GM12865 (cell line): ENCODE data around the gene STAG2.
"Not testable (repeated sequence)": the region's sequence is repeated elsewhere in the genome, so short reads cannot be mapped to it uniquely, and the experiment has no call there.

Experiments
- DNase-seq: peaks from one replicate; pipeline ENCODE4 v3.0.0; 2010; ENCODE audit warnings: low read depth
- H3K4me3 ChIP-seq: 2 replicates; pipeline ENCODE4 v1.5.1; 2011; ENCODE audit warnings: mild to moderate bottlenecking, low read depth, low read length, control low read depth
- TF ChIP-seq, protein P1 (sequence below): IDR thresholded peaks from 2 replicates; pipeline ENCODE4 v1.5.1; 2011; ENCODE audit warnings: low read length, control low read depth, low read depth, inconsistent platforms; ENCODE audit not compliant: insufficient read depth; ENCODE audit errors: missing control alignments

STAG2 gene

DNA sequence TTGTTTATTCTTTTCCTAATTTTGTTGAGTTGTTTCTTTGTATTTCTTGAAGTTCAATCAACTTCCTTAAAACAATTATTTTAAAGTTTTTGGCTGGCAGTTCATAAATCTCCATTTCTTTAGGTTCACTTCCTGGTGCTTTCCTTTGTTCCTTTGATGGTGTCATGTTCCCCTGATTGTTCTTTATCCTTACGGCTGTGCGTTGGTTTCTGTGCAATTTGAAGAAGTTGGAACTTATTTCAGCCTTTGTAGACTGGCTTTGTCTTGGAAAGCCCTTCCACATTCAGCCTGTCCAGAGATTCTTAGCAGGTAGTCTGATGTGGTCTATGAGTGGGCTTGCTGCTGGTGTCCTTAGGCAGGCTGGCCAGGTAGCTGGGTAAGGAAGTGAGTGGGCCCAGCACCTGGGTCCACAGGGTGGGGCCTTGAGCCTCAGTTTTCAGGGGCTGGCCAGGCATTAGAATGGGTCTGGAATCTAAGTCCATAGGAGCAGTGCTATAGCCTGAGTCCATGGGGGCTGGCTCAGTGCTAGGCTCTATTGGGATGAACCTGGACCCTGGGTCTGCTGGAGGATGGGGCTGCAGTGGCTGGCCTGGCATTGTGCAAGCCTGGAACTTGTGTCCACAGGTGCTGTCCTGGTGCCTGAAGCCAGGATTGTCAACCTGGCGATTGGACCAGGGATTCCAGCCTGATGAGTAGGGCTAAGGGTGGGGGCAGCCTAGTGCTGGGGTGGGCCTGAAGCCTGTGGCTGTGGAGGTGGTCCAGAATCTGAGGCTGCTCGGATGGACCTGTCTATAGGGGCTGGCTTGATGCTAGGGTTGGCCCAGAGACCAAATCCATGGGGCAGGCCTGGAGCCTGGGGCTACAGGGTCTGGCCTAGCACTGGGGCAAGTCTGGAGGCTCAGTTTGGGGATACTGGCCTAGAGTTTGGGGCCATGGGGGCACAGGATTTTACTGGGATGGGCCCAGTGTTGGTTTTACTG is 152.4 kb downstream of the STAG2 start:
- TF ChIP-seq, protein P1, sequence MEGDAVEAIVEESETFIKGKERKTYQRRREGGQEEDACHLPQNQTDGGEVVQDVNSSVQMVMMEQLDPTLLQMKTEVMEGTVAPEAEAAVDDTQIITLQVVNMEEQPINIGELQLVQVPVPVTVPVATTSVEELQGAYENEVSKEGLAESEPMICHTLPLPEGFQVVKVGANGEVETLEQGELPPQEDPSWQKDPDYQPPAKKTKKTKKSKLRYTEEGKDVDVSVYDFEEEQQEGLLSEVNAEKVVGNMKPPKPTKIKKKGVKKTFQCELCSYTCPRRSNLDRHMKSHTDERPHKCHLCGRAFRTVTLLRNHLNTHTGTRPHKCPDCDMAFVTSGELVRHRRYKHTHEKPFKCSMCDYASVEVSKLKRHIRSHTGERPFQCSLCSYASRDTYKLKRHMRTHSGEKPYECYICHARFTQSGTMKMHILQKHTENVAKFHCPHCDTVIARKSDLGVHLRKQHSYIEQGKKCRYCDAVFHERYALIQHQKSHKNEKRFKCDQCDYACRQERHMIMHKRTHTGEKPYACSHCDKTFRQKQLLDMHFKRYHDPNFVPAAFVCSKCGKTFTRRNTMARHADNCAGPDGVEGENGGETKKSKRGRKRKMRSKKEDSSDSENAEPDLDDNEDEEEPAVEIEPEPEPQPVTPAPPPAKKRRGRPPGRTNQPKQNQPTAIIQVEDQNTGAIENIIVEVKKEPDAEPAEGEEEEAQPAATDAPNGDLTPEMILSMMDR = no peak
- H3K4me3 ChIP-seq = no peak overlapping the region
- no peak for DNase-seq

DNA sequence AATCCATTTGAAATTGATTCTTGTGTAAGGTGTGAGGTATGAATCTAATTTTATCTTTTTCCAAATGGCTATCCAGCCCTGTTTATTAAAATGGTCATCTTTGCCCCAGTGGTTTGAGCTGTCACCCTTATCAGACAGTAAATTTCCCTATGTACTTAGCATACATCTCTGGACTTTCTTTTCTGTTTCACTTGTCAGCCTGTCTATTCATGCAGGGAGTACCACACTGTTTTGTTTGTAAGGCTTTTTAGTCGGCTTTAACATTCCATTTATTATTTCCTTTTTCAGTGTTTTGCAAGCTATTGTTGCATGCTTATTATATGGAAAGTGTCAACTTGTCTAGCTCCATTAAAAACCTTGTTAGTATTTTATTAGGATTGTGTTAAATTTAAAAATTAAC is 155.8 kb downstream of the STAG2 start:
- H3K4me3 ChIP-seq = no peak overlapping the region
- TF ChIP-seq, protein P1 = no peak
- no peak for DNase-seq

- H3K4me3 ChIP-seq = no peak overlapping the region
- TF ChIP-seq, protein P1 = no peak
- DNase-seq = no peak
Observed at GRCh38 chrX:124125471-124125870, 164.0 kb downstream of the STAG2 start.

- no peak overlapping the region for H3K4me3 ChIP-seq
- DNase-seq = peak; percentile 1
- TF ChIP-seq, protein P1 = no peak
Observed at GRCh38 chrX:124127496-124127895, 166.0 kb downstream of the STAG2 start.

DNA sequence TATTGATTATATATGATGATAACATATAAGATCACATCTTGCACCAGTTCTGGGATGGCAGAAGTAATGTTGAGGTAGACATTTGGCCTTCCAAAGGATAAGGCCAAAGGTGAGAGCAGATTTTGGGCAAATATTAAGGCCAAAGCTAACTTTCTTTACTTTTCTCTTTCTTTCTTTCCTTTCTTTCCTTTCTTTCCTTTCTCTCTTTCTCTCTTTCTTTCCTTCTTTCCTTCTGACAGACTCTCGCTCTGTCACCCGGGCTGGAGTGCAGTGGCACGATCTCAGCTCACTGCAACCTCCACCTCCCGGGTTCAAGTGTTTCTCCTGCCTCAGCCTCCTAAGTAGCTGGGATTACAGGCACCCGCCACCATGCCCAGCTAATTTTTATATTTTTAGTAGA is 170.9 kb downstream of the STAG2 start:
- DNase-seq, H3K4me3 ChIP-seq: not testable (repeated sequence)

- TF ChIP-seq, protein P1 = no peak
- H3K4me3 ChIP-seq = no peak overlapping the region
- DNase-seq = no peak
Observed at GRCh38 chrX:124145749-124146148, 184.2 kb downstream of the STAG2 start.

DNA sequence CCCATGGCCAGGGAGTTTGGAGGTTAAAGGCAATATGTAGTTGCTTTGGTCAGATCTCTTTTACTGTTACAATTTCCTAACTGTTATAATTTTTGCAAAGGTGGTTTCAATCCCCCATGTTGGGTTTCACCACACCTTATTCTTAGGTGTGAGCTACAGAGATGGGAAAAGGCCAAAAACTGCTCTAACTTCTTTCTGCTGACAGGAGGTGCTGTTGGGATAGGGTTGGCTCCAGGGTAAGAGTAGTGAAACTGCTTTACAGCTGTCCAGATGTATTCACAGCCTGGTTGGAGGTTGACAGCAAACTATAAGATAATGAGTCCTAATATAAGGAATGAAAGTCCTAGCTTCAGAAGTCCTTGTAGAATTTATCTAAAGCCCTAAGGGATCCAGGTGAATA is 189.7 kb downstream of the STAG2 start:
- no peak overlapping the region for H3K4me3 ChIP-seq
- no peak for DNase-seq
- TF ChIP-seq, protein P1 = no peak
